HepG2 (cell line): ENCODE results near the gene CCDC97. TPM values are rescaled to one million over a fixed set of nuclear protein-coding genes. Genes with fewer than 3 reads are reported as not detected.

Experiments used
- ATAC-seq: fragments of 200-7000 bp; cut with Tn5 transposase; 3 replicates; pipeline ENCODE4 v1.9.1; 2020; ENCODE audit warnings: mild to moderate bottlenecking, moderate library complexity
- BruUV-seq: library from RNA; stranded (reverse); fragments of 400-500 nt; replicated peaks from 2 replicates; lab custom pipeline; 2021; lab: Mats Ljungman, UMichigan
- CTCF ChIA-PET: fragments of 300-600 bp; formaldehyde crosslinking; extraction: SDS; loops from one replicate; lab custom pipeline; 2021; ENCODE audit warnings: low total read pairs, inconsistent platforms, low intra/inter-chr PET ratio; lab: Yijun Ruan, JAX
- POLR2A ChIA-PET: fragments of 350-600 bp; sonication (Branson Sonifier 250); formaldehyde crosslinking; loops from one replicate; lab custom pipeline; 2020; ENCODE audit warnings: antibody characterized with exemption, inconsistent platforms; lab: Yijun Ruan, JAX
- DNase-seq: peaks from one replicate; pipeline ENCODE4 v3.0.0-alpha.2; 2015; ENCODE audit warnings: low spot score
- FAIRE-seq: peaks from 3 replicates; lab custom pipeline; 2011; peaks lifted over from hg19 to GRCh38; lab: Jason Lieb, UNC
- H2AFZ ChIP-seq: one replicate; pipeline ENCODE4 v1.6.1; 2011; ENCODE audit warnings: low read length, inconsistent platforms
- H3K27ac ChIP-seq: fragments of 300-600 bp; 3 replicates; pipeline ENCODE4 v1.8.0; 2011; ENCODE audit warnings: mixed run types, mild to moderate bottlenecking, mixed read lengths, low read length, inconsistent platforms; ENCODE audit not compliant: insufficient read depth; ENCODE audit errors: extremely low read length
- H3K27me3 ChIP-seq, 2 experiments: fragments of 200-600 bp in 1 of 2; 2 replicates in 1 of 2; 3 replicates in 1 of 2; pipeline versions ENCODE4 v1.6.0 to v1.8.0; 2011; ENCODE audit warnings: low read length in 2 of 2, mild to moderate bottlenecking in 2 of 2, moderate library complexity in 2 of 2, inconsistent platforms in 1 of 2; ENCODE audit not compliant: insufficient read depth in 2 of 2, control insufficient read depth in 1 of 2
- H3K36me3 ChIP-seq, 2 experiments: fragments of 200-600 bp in 1 of 2; replicated peaks in 1 of 2; 2 replicates in 1 of 2; 3 replicates in 1 of 2; pipeline versions ENCODE4 v1.5.1 to v1.8.0; 2011; ENCODE audit warnings: low read length in 2 of 2, inconsistent platforms in 1 of 2; ENCODE audit not compliant: insufficient read depth in 2 of 2, control insufficient read depth in 1 of 2
- H3K4me1 ChIP-seq: 2 replicates; pipeline ENCODE4 v1.5.1; 2012; ENCODE audit warnings: low read length, inconsistent platforms; ENCODE audit not compliant: insufficient read depth
- H3K4me2 ChIP-seq: 2 replicates; pipeline ENCODE4 v1.6.0; 2011; ENCODE audit warnings: low read depth, low read length, inconsistent platforms
- H3K4me3 ChIP-seq, 3 experiments: fragments of 200-600 bp in 1 of 3; sonication (generic), shearing (Covaris generic) in 1 of 3; replicated peaks in 1 of 3; 2 replicates each; pipeline ENCODE4 v1.5.1; 2011 to 2016; ENCODE audit warnings: low read length in 3 of 3, inconsistent platforms in 2 of 3, low read depth in 2 of 3, mild to moderate bottlenecking in 2 of 3, control low read depth in 1 of 3, mixed read lengths in 1 of 3; ENCODE audit not compliant: insufficient read depth in 1 of 3
- H3K79me2 ChIP-seq: one replicate; pipeline ENCODE4 v1.6.1; 2011; ENCODE audit warnings: low read length, inconsistent platforms; ENCODE audit not compliant: insufficient read depth
- H3K9ac ChIP-seq: 2 replicates; pipeline ENCODE4 v1.6.0; 2011; ENCODE audit warnings: mild to moderate bottlenecking, low read depth, low read length, inconsistent platforms; ENCODE audit not compliant: insufficient read depth
- H3K9me3 ChIP-seq: 2 replicates; pipeline ENCODE4 v1.5.1; 2012; ENCODE audit warnings: mild to moderate bottlenecking, low read length
- H4K20me1 ChIP-seq: 2 replicates; pipeline ENCODE4 v1.6.0; 2011; ENCODE audit warnings: inconsistent platforms, mild to moderate bottlenecking, low read length, moderate library complexity; ENCODE audit not compliant: insufficient read depth
- CHD2 ChIP-seq: IDR thresholded peaks from 2 replicates; pipeline ENCODE4 v1.6.1; 2011; ENCODE audit warnings: low read depth, low read length, improper control_type of control experiment
- FOXP1 ChIP-seq, 2 experiments: fragments of 450-650 bp in 1 of 2; IDR thresholded peaks; 2 replicates each; pipeline ENCODE4 v1.6.1; 2017 to 2018; ENCODE audit warnings: antibody characterized with exemption in 1 of 2
- MTERF4 ChIP-seq: sonication (generic); formaldehyde crosslinking; IDR thresholded peaks from 2 replicates; pipeline ENCODE4 v1.8.0; 2023; ENCODE audit warnings: mild to moderate bottlenecking, missing genetic modification reagents
- SSRP1 ChIP-seq: IDR thresholded peaks from 2 replicates; pipeline ENCODE4 v1.6.1; 2016; ENCODE audit warnings: control low read depth
- U2AF2 ChIP-seq: fragments of 200-400 bp; formaldehyde crosslinking; IDR thresholded peaks from 2 replicates; pipeline ENCODE4 v1.6.1; 2017; ENCODE audit warnings: low read depth, mild to moderate bottlenecking, low read length
- ZBTB33 ChIP-seq: sonication (generic); formaldehyde crosslinking; IDR thresholded peaks from 2 replicates; pipeline ENCODE4 v1.4.0; 2020; ENCODE audit warnings: missing genetic modification reagents
- ZKSCAN5 ChIP-seq: sonication (generic); formaldehyde crosslinking; IDR thresholded peaks from 2 replicates; pipeline ENCODE4 v1.5.1; 2020; ENCODE audit warnings: mild to moderate bottlenecking, missing genetic modification reagents
- ZNF784 ChIP-seq: sonication (generic); formaldehyde crosslinking; IDR thresholded peaks from 2 replicates; pipeline ENCODE4 v1.5.1; 2020; ENCODE audit warnings: missing genetic modification reagents, mild to moderate bottlenecking, borderline replicate concordance
- WGBS: methylation state at CpG from one replicate; pipeline ENCODE4 v1.1.6; 2017; ENCODE audit warnings: low lambda C conversion rate; 5-methylcytosine and 5-hydroxymethylcytosine counted together
- in situ Hi-C: cut with HindIII; loops from 2 replicates; pipeline ENCODE4 v1.10.0; 2017; ENCODE audit warnings: low pct_unique_long_range_greater_than_20kb; ENCODE audit not compliant: extremely low pct_ligation_motif_present
- intact Hi-C: fragments of 100-400 bp; cut with micrococcal nuclease; formaldehyde crosslinking; loops from one replicate; pipeline ENCODE4 v1.10.0; 2022; ENCODE audit not compliant: unreplicated experiment
- polyA plus RNA-seq, 8 experiments: library from polyadenylated mRNA; depleted of rRNA in 3 of 8; stranded (reverse) in 7 of 8; unstranded in 1 of 8; fragments of >200 nt; fragmentation: Illumina TruSeq in 4 of 8; extraction: Trizol in 4 of 8; gene quantifications; 2 replicates each; pipeline versions ENCODE4 v1.2.1 to v1.2.3, GENCODE V29; 2011 to 2016; ENCODE audit warnings: low read depth in 4 of 8, missing spikeins in 1 of 8, mixed read lengths in 1 of 8; ENCODE audit not compliant: insufficient read depth in 1 of 8
- total RNA-seq, 5 experiments: library from RNA; depleted of rRNA; stranded (reverse); fragments of >200 nt; fragmentation: Illumina TruSeq; extraction: Trizol; gene quantifications; 2 replicates each; pipeline ENCODE4 v1.2.3, GENCODE V29; 2016; ENCODE audit warnings: low read depth in 1 of 5

CCDC97 gene
- total and polyA plus RNA-seq, 2 of the 13 experiments (the other 11 are each of a cell fraction or from before 2014, with no cell fraction given), result 6.2 to 7.3 TPM

GRCh38 chr19:41327576-41328156 lies 17.7 kb downstream of the CCDC97 start (continued):
- TF ChIP-seq FOXP1 (IDR thresholded peaks at IDR 0.05), result no peak
- no peak for TF ChIP-seq FOXP1 (CRISPR knock-in tag; IDR thresholded peaks at IDR 0.05)
- TF ChIP-seq U2AF2, result no peak
- TF ChIP-seq ZKSCAN5, result no peak
- no peak for TF ChIP-seq SSRP1
- no peak for TF ChIP-seq CHD2
- TF ChIP-seq ZNF784 (CRISPR knock-in tag), result no peak
- TF ChIP-seq, all 625 proteins: peak for 7

- Histone ChIP-seq H3K36me3 (peaks cover 14 to 34% of the 10 kb centered on the region in 2 experiments; a peak in 4 of 5 replicates), H3K4me3 (no peak overlapping the region), H3K27ac (no peak overlapping the region), H4K20me1 (no peaks in the 10 kb centered on the region), H3K4me2 (no peak overlapping the region), H3K79me2 (peaks cover 2% of the 10 kb centered on the region), H3K27me3 (no peaks in the 10 kb centered on the region), H3K4me1 (peaks cover 42% of the 10 kb centered on the region), H3K9me3 (no peaks in the 10 kb centered on the region), H3K9ac (no peak overlapping the region), H2AFZ (no peak overlapping the region)
- 94% methylated on average over 16 of the region's 22 CpGs for WGBS
- ATAC-seq (no peak), DNase-seq (no peak), FAIRE-seq (no peak)
- ChIA-PET POLR2A (interaction anchor here (0.6 to 0.8 kb wide), 2 partner anchors 111 to 124 kb away, joined by 3 read pairs; partner anchors contain the start of gene DMAC2), CTCF (no interaction called here)
- no TSS peak for BruUV-seq
- TF ChIP-seq MTERF4 (CRISPR knock-in tag) (no peak), ZBTB33 (0 out of 2 replicates have a peak, but pooled peaks have one; percentile 40)
- in situ Hi-C loops, result no loop called here
- intact Hi-C loops, result no loop called here
Observed at GRCh38 chr19:41328157-41328841, 18.3 kb downstream of the CCDC97 start.
